Kidney epithelial cell (primary cell): ENCODE measurements around the gene FAM120B. TPM values are rescaled to one million over a fixed set of nuclear protein-coding genes. Genes with fewer than 3 reads are reported as not detected.

Source experiments
- DNase-seq: peaks from one replicate; pipeline ENCODE4 v3.0.0-alpha.2; 2010; ENCODE audit warnings: low read depth
- H3K27me3 ChIP-seq: 2 replicates; pipeline ENCODE4 v1.6.0; 2011; ENCODE audit warnings: low read length; ENCODE audit not compliant: control insufficient read depth, insufficient read depth
- H3K36me3 ChIP-seq: 2 replicates; pipeline ENCODE4 v1.5.1; 2011; ENCODE audit warnings: low read length; ENCODE audit not compliant: control insufficient read depth, insufficient read depth
- H3K4me3 ChIP-seq: 2 replicates; pipeline ENCODE4 v1.5.1; 2011; ENCODE audit warnings: low read depth, mild to moderate bottlenecking, control low read depth, low read length
- CTCF ChIP-seq: IDR thresholded peaks from 2 replicates; pipeline ENCODE4 v1.5.1; 2011; ENCODE audit warnings: mild to moderate bottlenecking, moderate library complexity, low read length, control low read depth, inconsistent platforms; ENCODE audit not compliant: insufficient read depth, poor library complexity, severe bottlenecking
- total RNA-seq: library from RNA; depleted of rRNA; stranded (reverse); fragments of >200 nt; gene quantifications from 2 replicates; pipeline ENCODE4 v1.2.3, GENCODE V29; 2015

The FAM120B gene
- total RNA-seq, 1 donor from 2014 or later, result 12.4 TPM

- H3K36me3 ChIP-seq, result no peaks in the 10 kb centered on the region
- DNase-seq, result no peak
- H3K27me3 ChIP-seq, result no peaks in the 10 kb centered on the region
- H3K4me3 ChIP-seq, result no peak overlapping the region
- TF ChIP-seq CTCF, result no peak
Observed at GRCh38 chr6:170445487-170445886, 138.9 kb downstream of the FAM120B start.

DNA sequence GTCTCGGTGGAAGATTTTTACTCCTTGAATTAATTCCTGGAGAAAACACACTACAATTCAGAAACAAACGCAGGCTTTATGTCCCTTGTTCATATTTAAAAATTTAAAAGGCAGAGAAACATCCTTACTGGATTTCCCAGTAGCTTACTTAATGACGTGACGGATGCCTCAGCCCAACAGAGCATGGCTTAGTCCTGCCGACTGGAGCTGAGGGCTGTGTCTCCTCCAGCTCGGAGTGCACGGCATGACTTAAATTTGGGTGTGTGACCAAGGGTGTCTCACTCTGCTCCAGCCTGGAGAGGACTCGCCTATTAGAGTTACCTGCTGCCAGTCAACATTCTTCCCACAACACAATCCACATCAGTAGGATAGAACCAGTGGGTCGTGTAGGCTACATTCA is 139.4 kb downstream of the FAM120B start:
- H3K36me3 ChIP-seq, result no peaks in the 10 kb centered on the region
- no peaks in the 10 kb centered on the region for H3K27me3 ChIP-seq
- no peak for DNase-seq
- H3K4me3 ChIP-seq, result no peak overlapping the region
- TF ChIP-seq CTCF, result no peak

DNA sequence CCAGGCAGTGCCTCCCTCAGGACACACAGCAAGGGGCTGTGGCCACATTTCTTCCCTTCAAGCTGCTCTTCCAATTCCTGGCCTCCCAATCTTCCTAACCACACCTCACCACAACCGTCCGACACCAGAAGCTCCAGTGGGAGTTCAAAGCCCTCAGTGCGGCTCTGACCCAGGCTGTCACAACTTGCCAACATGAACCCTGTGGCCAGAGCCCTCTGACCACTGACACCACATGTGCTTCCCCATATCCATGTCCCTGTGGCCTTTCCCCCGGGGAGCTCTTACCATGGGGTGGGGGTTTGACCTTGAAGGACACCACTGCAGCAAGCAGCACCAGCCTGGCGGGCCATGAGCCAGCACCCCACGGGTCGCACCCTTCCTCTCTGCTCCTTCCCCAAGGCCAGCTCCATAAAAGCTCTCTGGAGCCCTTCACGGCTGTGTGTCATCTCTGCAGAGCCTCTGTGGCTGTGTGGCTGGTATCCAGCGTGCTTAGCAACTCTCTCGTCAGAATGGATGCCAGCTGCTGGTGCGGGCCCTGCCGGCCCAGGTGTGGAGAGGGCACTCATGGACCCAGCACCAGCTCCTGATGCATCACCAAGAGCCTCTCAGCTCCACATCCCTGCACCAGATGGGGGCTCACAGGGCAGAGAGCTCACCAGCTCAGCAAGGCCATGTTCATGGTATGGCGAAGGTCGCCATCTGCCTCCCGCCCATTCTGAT is 140.4 kb downstream of the FAM120B start:
- TF ChIP-seq CTCF, result no peak
- Histone ChIP-seq H3K27me3 (no peaks in the 10 kb centered on the region), H3K36me3 (no peaks in the 10 kb centered on the region), H3K4me3 (no peak overlapping the region)
- DNase-seq, result no peak

GRCh38 chr6:170447561-170447930 is 141.0 kb downstream of the FAM120B start:
- no peak for TF ChIP-seq CTCF
- Histone ChIP-seq H3K36me3 (no peaks in the 10 kb centered on the region), H3K27me3 (no peaks in the 10 kb centered on the region), H3K4me3 (no peak overlapping the region)
- DNase-seq, result no peak

DNA sequence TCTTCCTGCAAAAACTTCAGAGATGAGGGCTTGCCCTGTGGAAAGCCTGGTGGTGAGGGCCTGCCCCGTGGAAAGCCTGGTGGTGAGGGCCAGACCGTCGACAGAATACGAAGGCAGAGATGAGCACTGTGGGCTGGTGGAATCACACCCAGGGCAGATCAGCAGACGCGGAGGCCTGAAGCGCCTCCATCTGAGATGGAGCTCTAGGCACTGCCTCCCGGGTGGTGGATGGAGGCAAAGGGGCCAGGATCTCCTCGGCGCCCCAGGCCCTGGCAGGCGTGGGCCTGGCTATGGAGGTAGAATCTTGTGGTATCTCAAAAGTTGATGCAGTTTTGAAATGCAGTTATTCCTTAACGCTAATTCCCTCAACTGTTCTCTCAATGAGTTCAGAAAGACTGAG is 141.8 kb downstream of the FAM120B start:
- no peak for DNase-seq
- no peaks in the 10 kb centered on the region for H3K27me3 ChIP-seq
- H3K36me3 ChIP-seq, result no peaks in the 10 kb centered on the region
- no peak overlapping the region for H3K4me3 ChIP-seq
- no peak for TF ChIP-seq CTCF

GRCh38 chr6:170448751-170449630 is 142.4 kb downstream of the FAM120B start:
- no peak for DNase-seq
- TF ChIP-seq CTCF, result no peak
- H3K27me3 ChIP-seq, result no peaks in the 10 kb centered on the region
- H3K4me3 ChIP-seq, result no peak overlapping the region
- no peaks in the 10 kb centered on the region for H3K36me3 ChIP-seq
